SKM-1 (cell line): ENCODE measurements around the gene ZRSR2.
"Not testable (repeated sequence)": the region's sequence is repeated elsewhere in the genome, so short reads cannot be mapped to it uniquely, and the experiment has no call there.

ENCODE experiments used
- DNase-seq: peaks from one replicate; lab custom pipeline; 2025; ENCODE audit not compliant: unreplicated experiment; lab: John Stamatoyannopoulos, UW

ZRSR2 gene

GRCh38 chrX:15797707-15798106, 7.4 kb downstream of the ZRSR2 start:
- DNase-seq, result no peak

DNA sequence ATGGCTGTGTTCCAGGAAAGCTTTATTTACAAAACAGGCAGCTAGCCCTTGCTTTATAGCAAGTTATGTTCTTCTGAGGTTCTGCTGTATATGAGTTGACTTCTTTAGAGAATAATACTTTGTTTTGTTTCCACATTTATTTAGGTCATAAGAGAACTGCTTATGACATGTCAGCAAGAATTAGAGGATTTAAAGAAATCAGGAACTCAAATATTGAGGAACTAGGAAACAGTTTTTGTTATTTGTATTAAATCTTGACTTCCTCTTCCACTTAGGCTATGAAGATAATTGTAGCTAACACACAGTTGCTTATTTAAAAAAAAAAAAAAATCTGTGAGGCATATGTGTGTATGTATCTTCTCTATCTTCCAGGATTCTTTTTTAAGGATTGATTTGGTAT, 14.3 kb downstream of the ZRSR2 start:
- DNase-seq, result no peak

DNA sequence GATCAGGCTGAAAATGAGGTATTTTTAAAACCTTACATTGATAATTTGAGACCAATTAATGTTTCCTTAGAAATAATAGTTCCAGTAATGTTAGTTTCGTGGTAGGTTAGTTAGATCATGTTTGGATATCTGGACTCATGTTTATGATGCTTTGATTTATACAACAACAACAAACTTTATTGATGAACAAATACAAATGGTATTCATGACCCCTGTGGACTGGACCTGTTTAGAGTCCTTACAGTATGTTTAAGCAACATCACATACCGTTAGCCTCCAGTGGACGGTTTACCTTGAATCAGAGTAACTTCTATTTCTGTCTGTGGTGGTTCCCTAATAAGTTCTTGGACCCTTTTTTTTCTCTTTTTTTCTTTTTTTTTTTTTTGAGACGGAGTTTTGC, 18.0 kb downstream of the ZRSR2 start:
- DNase-seq, result no peak

GRCh38 chrX:15812192-15812938, 22.1 kb downstream of the ZRSR2 start:
- no peak for DNase-seq

GRCh38 chrX:15813416-15813815, 23.1 kb downstream of the ZRSR2 start:
- DNase-seq, result no peak

GRCh38 chrX:15814771-15815365, 24.6 kb downstream of the ZRSR2 start:
- no peak for DNase-seq

GRCh38 chrX:15815779-15816437, 25.6 kb downstream of the ZRSR2 start:
- no peak for DNase-seq

DNA sequence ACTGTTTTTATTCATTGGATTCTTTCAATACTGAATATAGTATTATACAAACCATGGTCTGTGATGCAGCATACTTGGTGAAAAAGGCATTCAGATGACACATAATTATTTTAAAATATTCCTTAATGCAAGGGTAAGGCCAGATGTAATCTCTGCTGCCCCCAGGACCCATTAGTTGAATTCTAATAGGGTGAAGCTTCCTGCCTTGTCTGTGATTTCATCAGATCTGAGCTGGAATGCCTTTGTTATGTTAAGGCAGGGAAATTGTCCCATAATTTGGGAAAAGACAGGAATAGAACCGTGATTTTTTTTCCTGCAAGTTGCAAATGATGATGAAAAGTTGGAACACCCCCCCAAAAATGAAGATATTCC, 26.1 kb downstream of the ZRSR2 start:
- no peak for DNase-seq

DNA sequence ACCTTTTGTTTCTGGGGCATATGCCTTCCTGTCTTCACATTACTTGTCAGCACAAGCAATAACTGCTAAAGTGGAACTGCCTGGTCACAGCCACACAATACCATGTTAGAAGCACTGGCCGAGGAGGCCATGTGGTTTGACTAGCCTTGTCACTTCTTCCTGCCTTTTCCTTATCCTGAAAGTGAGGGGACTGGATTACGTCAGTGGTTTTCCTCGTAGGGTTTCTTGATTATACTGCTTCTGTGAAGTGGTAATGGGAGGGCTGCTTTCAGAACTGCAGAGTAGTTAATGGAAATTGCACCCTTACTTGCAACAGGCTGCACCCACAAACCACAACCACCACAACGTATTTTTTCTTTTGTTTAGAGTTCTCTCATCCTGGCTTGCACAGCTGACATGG, 26.6 kb downstream of the ZRSR2 start:
- no peak for DNase-seq

DNA sequence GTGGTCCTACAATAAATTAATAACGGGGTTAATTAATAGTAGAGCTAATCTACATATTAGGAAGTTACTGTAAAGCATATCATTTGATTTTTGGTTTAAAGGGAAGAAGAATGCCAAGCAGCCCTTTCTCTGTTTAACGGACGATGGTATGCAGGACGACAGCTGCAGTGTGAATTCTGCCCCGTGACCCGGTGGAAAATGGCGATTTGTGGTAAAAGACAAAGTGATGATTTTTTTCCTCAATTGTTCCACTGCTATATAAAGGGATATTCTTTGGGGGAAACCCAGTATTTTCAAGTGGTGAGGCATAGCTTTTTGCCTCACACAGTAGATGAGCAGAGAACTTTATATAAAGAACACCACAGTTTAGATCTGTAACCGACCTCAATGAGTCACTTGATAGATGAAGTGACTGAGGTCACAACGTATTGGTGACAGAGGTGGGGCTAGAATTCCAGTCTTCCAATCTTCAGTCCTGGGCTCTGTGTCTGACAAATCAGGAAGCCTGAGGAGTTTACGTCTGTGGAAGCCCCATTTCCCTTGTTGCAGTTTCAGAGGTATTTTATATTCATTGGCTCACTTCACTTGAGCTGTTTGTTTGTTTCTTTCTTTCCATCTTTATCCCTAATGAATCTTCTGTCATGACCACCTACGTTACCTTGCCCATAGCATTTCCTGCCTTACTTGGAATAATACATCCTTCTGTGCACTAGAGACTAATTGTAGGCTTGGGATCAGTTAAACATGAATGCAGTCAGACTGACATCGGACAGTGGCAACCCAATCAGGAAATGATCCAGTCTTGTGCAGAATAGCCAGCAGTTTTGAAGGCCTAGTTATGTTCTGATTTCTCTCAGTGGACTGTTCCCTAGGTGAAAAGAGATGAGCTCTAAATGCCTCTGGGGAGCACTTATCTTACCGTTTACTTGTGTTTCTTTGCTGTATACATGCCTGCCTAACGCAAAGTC, 30.1 kb downstream of the ZRSR2 start:
- no peak for DNase-seq

GRCh38 chrX:15822922-15823321, 32.6 kb downstream of the ZRSR2 start:
- DNase-seq, result no peak

DNA sequence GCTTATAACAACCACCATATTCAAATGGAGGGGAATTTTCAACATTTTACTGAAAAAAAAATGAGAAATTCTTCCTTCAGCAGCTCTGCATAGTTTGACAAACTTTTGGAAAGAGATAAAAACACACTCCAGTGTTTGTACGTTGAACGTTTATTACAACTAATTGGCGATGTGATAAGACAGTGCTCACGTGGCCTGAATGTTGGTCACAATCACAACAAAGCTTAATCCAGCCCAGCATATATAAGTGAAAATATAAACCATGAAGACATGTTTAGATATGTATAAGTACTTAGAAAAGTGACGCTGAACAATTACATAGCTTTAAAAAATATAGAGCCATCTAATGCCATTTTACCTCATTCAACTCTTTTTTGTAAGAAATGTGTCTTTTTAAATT, 35.7 kb downstream of the ZRSR2 start:
- no peak for DNase-seq

DNA sequence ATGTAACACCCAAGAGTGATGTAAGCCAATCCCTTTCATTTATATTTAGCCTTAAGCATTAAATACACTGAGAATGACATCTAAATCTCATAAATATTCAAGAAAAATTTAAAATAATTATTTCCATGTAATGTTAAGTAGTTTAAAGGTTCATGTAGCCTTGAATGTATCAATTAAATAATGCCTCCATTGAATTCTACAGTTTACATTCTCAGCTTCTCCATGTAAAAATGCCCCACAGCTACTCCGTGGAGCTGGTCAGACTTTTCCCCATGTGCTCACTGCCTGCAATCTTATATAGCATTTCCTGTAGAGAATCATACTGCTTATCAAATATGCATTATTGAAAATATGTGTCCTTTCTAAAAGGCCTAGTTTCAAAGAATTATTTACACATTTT, 38.9 kb downstream of the ZRSR2 start:
- no peak for DNase-seq

DNA sequence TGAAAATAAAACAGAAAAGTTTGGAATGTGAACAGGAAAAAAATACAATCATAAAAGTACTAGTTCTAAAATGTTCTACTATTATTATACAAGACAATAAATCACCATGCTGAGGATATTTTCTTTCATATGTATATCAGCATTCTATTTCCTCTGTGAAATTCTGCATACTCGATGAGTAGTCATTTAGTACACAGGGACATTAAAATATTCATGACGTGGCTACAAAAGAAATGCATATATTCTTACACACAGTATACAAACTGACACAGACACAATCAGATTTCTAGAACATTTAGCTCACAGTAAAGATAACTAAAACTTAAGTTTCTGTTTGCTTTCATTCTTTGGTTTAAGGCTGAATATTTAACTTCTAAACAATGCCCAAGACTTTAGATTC, 41.1 kb downstream of the ZRSR2 start:
- DNase-seq, result not testable (repeated sequence)

- DNase-seq, result no peak
These were observed 43.8 kb downstream of the ZRSR2 start for GRCh38 chrX:15834053-15834452.

DNA sequence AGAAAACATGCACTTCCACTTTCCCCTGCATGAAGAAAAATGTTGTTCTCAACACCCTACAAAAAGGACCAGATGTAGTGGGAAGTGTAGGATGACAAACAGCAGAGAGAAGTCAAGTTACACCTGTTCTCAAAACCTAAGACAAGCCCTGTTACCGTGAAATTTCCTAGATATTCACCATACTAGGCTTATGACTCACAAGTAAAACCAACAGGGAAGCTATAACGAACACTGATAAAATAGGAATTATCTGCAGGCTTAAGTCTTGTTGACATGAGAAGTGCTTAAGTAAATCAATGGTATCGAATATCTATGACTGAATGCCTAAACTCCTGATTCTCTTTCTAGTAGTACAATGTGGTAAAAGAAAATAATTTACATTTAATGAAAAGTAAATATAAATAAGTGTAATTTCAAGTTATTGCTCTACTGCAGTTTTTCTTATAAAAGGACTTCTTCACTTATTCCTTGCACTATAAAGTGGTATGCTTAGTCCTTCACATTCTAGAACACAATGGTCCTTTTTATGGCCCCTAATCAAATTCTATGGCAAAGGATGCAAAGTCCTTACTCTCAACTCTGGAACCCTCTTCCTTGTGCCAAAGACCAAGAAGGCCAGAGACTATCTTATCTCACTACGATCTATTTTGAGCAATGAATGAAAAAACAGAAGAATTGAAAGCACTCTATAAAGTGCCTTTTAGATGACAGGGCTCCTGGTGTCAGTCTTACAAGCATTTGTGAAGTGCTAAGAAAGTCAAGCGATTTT, 44.7 kb downstream of the ZRSR2 start:
- no peak for DNase-seq

- DNase-seq, result no peak
These were observed 47.7 kb downstream of the ZRSR2 start for GRCh38 chrX:15838017-15838416.

DNA sequence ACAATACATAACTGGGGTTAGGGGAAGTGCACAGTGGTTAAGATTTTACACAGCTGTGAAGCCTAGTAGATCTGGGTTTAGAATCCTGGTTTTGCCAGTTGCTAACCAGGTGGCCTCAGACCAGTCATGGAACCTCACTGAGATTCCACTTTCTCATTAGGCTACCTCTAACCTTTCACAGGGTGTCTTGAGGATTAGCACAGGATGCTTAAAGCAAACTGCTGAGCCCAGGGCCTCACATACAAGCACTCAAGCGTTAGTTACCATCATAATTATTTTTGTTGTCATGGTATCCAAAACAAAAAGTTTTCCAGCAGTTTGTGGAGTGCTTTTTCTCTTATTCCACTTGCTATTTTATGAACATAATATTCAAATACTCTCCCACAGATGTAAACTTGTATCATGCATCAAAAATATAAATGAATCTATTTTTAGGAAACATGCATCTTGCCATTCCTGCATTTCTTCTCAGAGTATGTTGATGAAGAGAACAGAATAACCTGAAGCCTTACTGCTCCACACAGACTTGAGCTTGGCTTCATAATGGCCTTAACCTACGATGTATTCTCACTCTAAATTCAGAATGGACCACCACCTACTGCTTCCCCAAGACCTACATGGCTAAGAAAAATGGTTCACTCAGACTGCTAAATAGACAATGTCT, 51.7 kb downstream of the ZRSR2 start:
- DNase-seq, result no peak

DNA sequence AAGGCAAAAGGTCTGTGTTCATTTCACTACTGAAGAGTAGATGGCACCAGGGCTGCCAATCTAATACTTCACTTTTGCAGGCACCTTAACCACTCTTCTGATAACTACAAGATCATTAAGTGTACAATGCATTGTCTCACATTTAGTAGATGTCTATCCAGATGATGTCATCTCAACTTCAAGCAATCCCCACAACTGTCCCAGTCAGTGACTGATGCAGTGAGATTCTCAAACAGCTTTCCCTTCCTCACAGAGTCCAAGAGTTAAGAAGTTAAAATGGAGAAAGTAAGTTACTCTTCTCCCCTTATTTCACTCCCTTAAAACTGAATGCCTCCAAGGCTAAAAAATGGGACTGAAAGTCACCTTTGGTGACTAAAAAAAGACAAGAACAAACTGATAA, 53.7 kb downstream of the ZRSR2 start:
- no peak for DNase-seq

GRCh38 chrX:15848576-15848975, 58.3 kb downstream of the ZRSR2 start:
- DNase-seq, result no peak
